ENCODE data around the gene MTHFD2L.

MTHFD2L gene

DNA sequence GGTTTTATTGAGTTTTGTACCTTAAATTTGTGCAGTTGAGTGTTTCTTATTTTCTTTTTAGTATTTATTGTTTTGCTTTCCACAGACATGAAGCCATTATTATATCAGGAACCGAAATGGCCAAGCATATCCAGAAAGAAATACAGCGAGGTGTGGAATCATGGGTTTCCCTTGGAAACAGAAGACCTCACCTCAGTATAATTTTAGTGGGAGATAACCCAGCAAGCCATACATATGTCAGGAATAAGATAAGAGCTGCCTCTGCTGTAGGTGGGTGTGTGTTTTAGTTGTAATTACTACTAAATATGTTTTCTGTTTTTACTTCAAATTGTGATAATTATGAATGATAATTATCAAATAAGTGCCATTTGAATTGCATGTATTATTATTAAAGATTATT lies 16.5 kb downstream of the MTHFD2L start:
- DNase-seq (ENCODE audit: low spot score), result no peak
- TF ChIP-seq, protein P1, sequence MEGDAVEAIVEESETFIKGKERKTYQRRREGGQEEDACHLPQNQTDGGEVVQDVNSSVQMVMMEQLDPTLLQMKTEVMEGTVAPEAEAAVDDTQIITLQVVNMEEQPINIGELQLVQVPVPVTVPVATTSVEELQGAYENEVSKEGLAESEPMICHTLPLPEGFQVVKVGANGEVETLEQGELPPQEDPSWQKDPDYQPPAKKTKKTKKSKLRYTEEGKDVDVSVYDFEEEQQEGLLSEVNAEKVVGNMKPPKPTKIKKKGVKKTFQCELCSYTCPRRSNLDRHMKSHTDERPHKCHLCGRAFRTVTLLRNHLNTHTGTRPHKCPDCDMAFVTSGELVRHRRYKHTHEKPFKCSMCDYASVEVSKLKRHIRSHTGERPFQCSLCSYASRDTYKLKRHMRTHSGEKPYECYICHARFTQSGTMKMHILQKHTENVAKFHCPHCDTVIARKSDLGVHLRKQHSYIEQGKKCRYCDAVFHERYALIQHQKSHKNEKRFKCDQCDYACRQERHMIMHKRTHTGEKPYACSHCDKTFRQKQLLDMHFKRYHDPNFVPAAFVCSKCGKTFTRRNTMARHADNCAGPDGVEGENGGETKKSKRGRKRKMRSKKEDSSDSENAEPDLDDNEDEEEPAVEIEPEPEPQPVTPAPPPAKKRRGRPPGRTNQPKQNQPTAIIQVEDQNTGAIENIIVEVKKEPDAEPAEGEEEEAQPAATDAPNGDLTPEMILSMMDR (IDR thresholded peaks at IDR 0.05; ENCODE audit: extremely low read depth, missing control alignments), result no peak

GRCh38 chr4:74174941-74175340 lies 17.0 kb downstream of the MTHFD2L start:
- TF ChIP-seq, protein P1 (IDR thresholded peaks at IDR 0.05; ENCODE audit: extremely low read depth, missing control alignments), result no peak
- no peak for DNase-seq (ENCODE audit: low spot score)

DNA sequence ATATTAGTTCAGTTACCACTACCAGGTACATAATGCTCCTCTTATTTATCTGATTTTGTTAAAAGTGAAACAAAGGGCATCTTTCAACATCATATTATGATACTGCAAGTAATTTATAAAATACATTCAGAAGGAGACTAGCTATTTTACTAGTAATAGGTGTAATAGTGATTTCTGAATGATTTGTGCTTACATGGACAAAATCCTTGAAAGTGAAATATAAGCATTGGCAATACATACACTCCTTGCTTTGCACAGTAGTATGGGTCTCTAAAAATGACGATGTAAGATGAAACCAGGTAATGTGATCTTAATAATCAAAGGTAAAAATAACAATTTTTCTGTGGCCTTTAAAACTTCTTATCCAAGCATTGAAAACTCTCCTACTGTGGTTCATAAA lies 17.5 kb downstream of the MTHFD2L start:
- DNase-seq (ENCODE audit: low spot score), result no peak
- TF ChIP-seq, protein P1 (IDR thresholded peaks at IDR 0.05; ENCODE audit: extremely low read depth, missing control alignments), result no peak

GRCh38 chr4:74178798-74179197 lies 20.9 kb downstream of the MTHFD2L start:
- no peak for DNase-seq (ENCODE audit: low spot score)
- TF ChIP-seq, protein P1 (IDR thresholded peaks at IDR 0.05; ENCODE audit: extremely low read depth, missing control alignments), result no peak

GRCh38 chr4:74181219-74181618 lies 23.3 kb downstream of the MTHFD2L start:
- no peak for DNase-seq (ENCODE audit: low spot score)
- TF ChIP-seq, protein P1 (IDR thresholded peaks at IDR 0.05; ENCODE audit: extremely low read depth, missing control alignments), result no peak

GRCh38 chr4:74188912-74189311 lies 31.0 kb downstream of the MTHFD2L start:
- TF ChIP-seq, protein P1 (IDR thresholded peaks at IDR 0.05; ENCODE audit: extremely low read depth, missing control alignments), result no peak
- no peak for DNase-seq (ENCODE audit: low spot score)

DNA sequence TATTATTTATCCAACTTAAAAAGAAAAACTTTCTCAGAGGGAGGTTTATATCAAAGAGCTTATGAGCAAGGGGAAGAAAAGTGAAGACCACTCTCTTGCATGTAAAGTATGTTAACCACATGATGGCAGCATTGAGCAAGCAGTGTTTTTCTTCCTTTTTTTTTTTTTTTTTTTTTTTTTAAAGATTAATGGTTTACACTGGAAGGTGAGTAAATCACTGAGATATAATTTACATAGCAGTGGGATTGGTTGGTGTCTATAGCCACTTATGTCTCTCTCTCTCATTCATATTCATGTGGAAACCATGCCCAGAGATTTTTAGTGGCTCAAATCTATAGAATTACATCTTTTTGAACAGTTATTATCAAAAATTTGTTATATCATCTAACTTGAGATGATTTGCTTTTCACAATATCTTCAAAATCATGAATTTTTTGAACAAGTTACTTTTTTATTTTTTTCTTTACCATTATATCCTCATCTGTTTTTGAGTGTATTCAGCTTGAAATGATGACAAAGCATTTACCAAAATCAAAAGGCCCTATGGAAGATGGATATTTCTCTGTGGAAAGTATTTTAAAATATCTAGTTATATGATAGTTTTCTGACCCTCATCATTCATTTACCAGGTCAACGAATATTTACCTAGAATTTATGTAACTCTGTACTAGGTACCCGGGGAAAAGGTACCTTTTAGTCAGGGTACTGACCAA lies 31.6 kb downstream of the MTHFD2L start:
- TF ChIP-seq, protein P1 (IDR thresholded peaks at IDR 0.05; ENCODE audit: extremely low read depth, missing control alignments), result no peak
- peak; percentile 34 for DNase-seq (ENCODE audit: low spot score)

Data from GM20000 (cell line).